GM12878 (cell line): ENCODE results near the gene SLC24A4. TPM values are rescaled to one million over a fixed set of nuclear protein-coding genes. Genes with fewer than 3 reads are reported as not detected.

Experiments
- ATF2 ChIP-seq: IDR thresholded peaks from 2 replicates; pipeline ENCODE4 v1.6.1; 2012; ENCODE audit warnings: low read length, inconsistent platforms
- CBX5 ChIP-seq: sonication (generic); IDR thresholded peaks from 2 replicates; pipeline ENCODE4 v1.6.1; 2016; ENCODE audit warnings: low read depth, moderate library complexity, mild to moderate bottlenecking, inconsistent platforms
- CHD1 ChIP-seq: IDR thresholded peaks from 2 replicates; pipeline ENCODE4 v1.6.1; 2012; ENCODE audit warnings: low read depth, low read length, improper control_type of control experiment
- KAT2A ChIP-seq: conservative IDR thresholded peaks from 2 replicates; pipeline ENCODE4 v1.6.1; 2011; ENCODE audit warnings: low read depth, low read length; ENCODE audit not compliant: control insufficient read depth
- NBN ChIP-seq: fragments of 450-650 bp; IDR thresholded peaks from 2 replicates; pipeline ENCODE4 v1.6.1; 2016
- NFXL1 ChIP-seq: fragments of 450-650 bp; IDR thresholded peaks from 2 replicates; pipeline ENCODE4 v1.6.1; 2017; ENCODE audit warnings: antibody characterized with exemption, mild to moderate bottlenecking, borderline replicate concordance
- PBX3 ChIP-seq: IDR thresholded peaks from 2 replicates; pipeline ENCODE4 v1.6.1; 2011; ENCODE audit warnings: mild to moderate bottlenecking, low read depth, low read length, moderate library complexity; ENCODE audit not compliant: insufficient replicate concordance
- SP1 ChIP-seq: IDR thresholded peaks from one replicate; pipeline ENCODE4 v1.6.1; 2011; ENCODE audit warnings: low read depth, low read length
- SREBF1 ChIP-seq: IDR thresholded peaks from 2 replicates; pipeline ENCODE4 v1.6.1; 2012; ENCODE audit warnings: mild to moderate bottlenecking, low read length
- ZBTB33 ChIP-seq: fragments of 450-650 bp; IDR thresholded peaks from 2 replicates; pipeline ENCODE4 v1.6.1; 2017; ENCODE audit warnings: mild to moderate bottlenecking
- polyA plus RNA-seq, 11 experiments: library from polyadenylated mRNA; depleted of rRNA in 4 of 11; unstranded in 6 of 11; stranded (reverse) in 5 of 11; fragments of >200 nt; fragmentation: Nextera tagmentation in 4 of 11; fragmentation: Illumina TruSeq in 1 of 11; extraction: Ambion mirVana in 4 of 11; extraction: Trizol in 1 of 11; gene quantifications; 1 replicate in 1 of 11; 2 replicates in 10 of 11; pipeline versions ENCODE4 v1.2.1 to v1.2.3, GENCODE V29; 2011 to 2016; ENCODE audit warnings: inconsistent platforms in 2 of 11, missing spikeins in 2 of 11, low read depth in 1 of 11
- total RNA-seq, 4 experiments: library from RNA; depleted of rRNA in 3 of 4; stranded (reverse); fragments of >200 nt in 3 of 4; fragmentation: Illumina TruSeq in 1 of 4; extraction: Trizol in 1 of 4; gene quantifications; 2 replicates each; pipeline versions ENCODE4 v1.2.1 to v1.2.3, GENCODE V29; 2013 to 2021

The SLC24A4 gene
- total and polyA plus RNA-seq, 10 of the 15 experiments (the other 5 are each of a cell fraction or from before 2014, with no cell fraction given), result under 0.01 to 0.46 (median 0.04) TPM; not detected in 5

- TF ChIP-seq ZBTB33 (no peak), NFXL1 (no peak), KAT2A (no peak), PBX3 (no peak), SREBF1 (no peak), CBX5 (no peak), CHD1 (no peak), NBN (no peak), SP1 (no peak), ATF2 (no peak)
Observed at GRCh38 chr14:92427096-92427495, 104.1 kb downstream of the SLC24A4 start (continued).
